HepG2 (cell line): ENCODE data around the gene LYPD3. TPM values are rescaled to one million over a fixed set of nuclear protein-coding genes. Genes with fewer than 3 reads are reported as not detected.
A peak's percentile ranks its signal among the peaks of the same experiment; 100 is the strongest.

ENCODE experiments used
- EHMT2 ChIP-seq: fragments of 200-600 bp; sonication (generic); IDR thresholded peaks from 2 replicates; pipeline ENCODE4 v1.7.0; 2017; ENCODE audit warnings: antibody characterized with exemption, low read depth, low read length, borderline replicate concordance
- HES4 ChIP-seq: sonication (generic); formaldehyde crosslinking; IDR thresholded peaks from 2 replicates; pipeline ENCODE4 v1.9.0; 2021; ENCODE audit warnings: mild to moderate bottlenecking, missing genetic modification reagents, borderline replicate concordance
- HNF4A ChIP-seq: sonication (generic); formaldehyde crosslinking; IDR thresholded peaks from 2 replicates; pipeline ENCODE4 v1.4.0; 2020; ENCODE audit warnings: missing genetic modification reagents
- KDM1A ChIP-seq: IDR thresholded peaks from 2 replicates; pipeline ENCODE4 v1.6.1; 2016; ENCODE audit warnings: missing compliant biosample characterization
- NR2C2 ChIP-seq: sonication (generic); formaldehyde crosslinking; IDR thresholded peaks from 2 replicates; pipeline ENCODE4 v1.4.0; 2020; ENCODE audit warnings: missing genetic modification reagents, mild to moderate bottlenecking, moderate library complexity, borderline replicate concordance
- PAX8 ChIP-seq: sonication (generic); formaldehyde crosslinking; IDR thresholded peaks from 2 replicates; pipeline ENCODE4 v1.8.0; 2022; ENCODE audit warnings: mild to moderate bottlenecking, missing genetic modification reagents, borderline replicate concordance
- RBM39 ChIP-seq: fragments of 200-400 bp; formaldehyde crosslinking; IDR thresholded peaks from one replicate; pipeline ENCODE4 v1.6.1; 2018; ENCODE audit warnings: antibody characterized with exemption, mild to moderate bottlenecking, low read depth, low read length; ENCODE audit not compliant: poor library complexity, severe bottlenecking
- SRY ChIP-seq: sonication (generic); formaldehyde crosslinking; IDR thresholded peaks from 2 replicates; pipeline ENCODE4 v1.8.0; 2022; ENCODE audit warnings: mild to moderate bottlenecking, missing genetic modification reagents
- ZBTB38 ChIP-seq: sonication (generic); formaldehyde crosslinking; IDR thresholded peaks from 2 replicates; pipeline ENCODE4 v1.5.1; 2020; ENCODE audit warnings: mild to moderate bottlenecking, missing genetic modification reagents
- ZFP62 ChIP-seq: sonication (generic); formaldehyde crosslinking; IDR thresholded peaks from 2 replicates; pipeline ENCODE4 v1.4.0; 2020; ENCODE audit warnings: missing genetic modification reagents
- ZMAT3 ChIP-seq: sonication (generic); formaldehyde crosslinking; conservative IDR thresholded peaks from 2 replicates; pipeline ENCODE4 v1.7.0; 2021; ENCODE audit warnings: missing genetic modification reagents
- ZNF124 ChIP-seq: sonication (generic); formaldehyde crosslinking; IDR thresholded peaks from 2 replicates; pipeline ENCODE4 v1.4.0; 2020; ENCODE audit warnings: missing genetic modification reagents
- ZNF224 ChIP-seq: sonication (generic); formaldehyde crosslinking; IDR thresholded peaks from 2 replicates; pipeline ENCODE4 v1.5.0; 2020; ENCODE audit warnings: mild to moderate bottlenecking, missing genetic modification reagents
- ZNF253 ChIP-seq: sonication (generic); formaldehyde crosslinking; IDR thresholded peaks from 2 replicates; pipeline ENCODE4 v1.8.0; 2022; ENCODE audit warnings: mild to moderate bottlenecking, missing genetic modification reagents, borderline replicate concordance
- ZNF292 ChIP-seq: sonication (generic); formaldehyde crosslinking; IDR thresholded peaks from 2 replicates; pipeline ENCODE4 v1.8.1; 2022; ENCODE audit warnings: mild to moderate bottlenecking, low read depth, missing genetic modification reagents, borderline replicate concordance
- polyA plus RNA-seq, 8 experiments: library from polyadenylated mRNA; depleted of rRNA in 3 of 8; stranded (reverse) in 7 of 8; unstranded in 1 of 8; fragments of >200 nt; fragmentation: Illumina TruSeq in 4 of 8; extraction: Trizol in 4 of 8; gene quantifications; 2 replicates each; pipeline versions ENCODE4 v1.2.1 to v1.2.3, GENCODE V29; 2011 to 2016; ENCODE audit warnings: low read depth in 4 of 8, missing spikeins in 1 of 8, mixed read lengths in 1 of 8; ENCODE audit not compliant: insufficient read depth in 1 of 8
- total RNA-seq, 5 experiments: library from RNA; depleted of rRNA; stranded (reverse); fragments of >200 nt; fragmentation: Illumina TruSeq; extraction: Trizol; gene quantifications; 2 replicates each; pipeline ENCODE4 v1.2.3, GENCODE V29; 2016; ENCODE audit warnings: low read depth in 1 of 5
- TF ChIP-seq, protein P1 (sequence below): sonication (generic); formaldehyde crosslinking; IDR thresholded peaks from 2 replicates; pipeline ENCODE4; 2020; ENCODE audit warnings: missing genetic modification reagents, mild to moderate bottlenecking, borderline replicate concordance
- TF ChIP-seq, protein P2 (sequence below): fragments of 450-650 bp; IDR thresholded peaks from 2 replicates; pipeline ENCODE4 v1.6.1; 2016
- TF ChIP-seq, protein P3 (sequence below): IDR thresholded peaks from 2 replicates; pipeline ENCODE4 v1.6.1; 2016; ENCODE audit warnings: missing genetic modification reagents, missing compliant biosample characterization
- TF ChIP-seq, protein P4 (sequence below): sonication (generic); formaldehyde crosslinking; IDR thresholded peaks from 2 replicates; pipeline ENCODE4 v1.4.0; 2020; ENCODE audit warnings: mild to moderate bottlenecking, missing genetic modification reagents
- TF ChIP-seq, protein P5 (sequence below): sonication (generic); formaldehyde crosslinking; IDR thresholded peaks from 2 replicates; pipeline ENCODE4 v1.4.0; 2020; ENCODE audit warnings: missing genetic modification reagents
- TF ChIP-seq, protein P6 (sequence below): sonication (generic); formaldehyde crosslinking; IDR thresholded peaks from 2 replicates; pipeline ENCODE4 v1.5.0; 2020; ENCODE audit warnings: mild to moderate bottlenecking, missing genetic modification reagents

The LYPD3 gene
- total and polyA plus RNA-seq, 2 of the 13 experiments (the other 11 are each of a cell fraction or from before 2014, with no cell fraction given) = 0.51 to 1.5 TPM

DNA sequence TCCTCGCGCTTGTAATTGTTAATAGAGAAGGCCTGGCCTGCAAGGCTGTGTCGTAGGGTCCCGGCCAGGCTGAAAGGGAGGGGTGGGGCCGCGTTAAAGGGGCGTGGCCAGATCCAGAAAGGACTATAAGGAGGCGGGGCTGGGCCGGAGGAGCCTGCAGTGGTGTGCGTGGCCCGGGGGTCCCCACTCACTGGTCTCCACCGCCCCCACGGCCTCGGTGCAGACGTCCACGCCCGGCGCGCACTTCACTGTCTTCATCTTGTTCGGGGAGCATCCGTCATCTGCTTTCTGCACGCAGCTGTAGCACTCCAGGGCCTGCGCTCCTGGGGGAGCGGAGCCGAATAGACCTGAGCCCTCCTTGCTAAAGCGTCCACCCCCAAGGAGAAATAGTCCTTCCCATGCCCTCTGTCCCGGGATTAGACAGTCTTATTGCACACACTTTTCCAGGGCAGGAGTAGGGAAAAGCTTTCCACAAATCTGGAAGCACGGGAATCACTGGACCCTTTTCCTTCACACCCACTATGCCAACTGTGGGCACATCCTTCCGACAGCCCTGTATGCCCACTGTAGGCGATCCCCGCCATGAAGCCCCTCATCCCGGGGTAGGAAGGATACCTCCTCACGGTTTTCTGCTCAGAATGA lies 1.2 kb downstream of the LYPD3 start (continued):
- TF ChIP-seq, protein P1, sequence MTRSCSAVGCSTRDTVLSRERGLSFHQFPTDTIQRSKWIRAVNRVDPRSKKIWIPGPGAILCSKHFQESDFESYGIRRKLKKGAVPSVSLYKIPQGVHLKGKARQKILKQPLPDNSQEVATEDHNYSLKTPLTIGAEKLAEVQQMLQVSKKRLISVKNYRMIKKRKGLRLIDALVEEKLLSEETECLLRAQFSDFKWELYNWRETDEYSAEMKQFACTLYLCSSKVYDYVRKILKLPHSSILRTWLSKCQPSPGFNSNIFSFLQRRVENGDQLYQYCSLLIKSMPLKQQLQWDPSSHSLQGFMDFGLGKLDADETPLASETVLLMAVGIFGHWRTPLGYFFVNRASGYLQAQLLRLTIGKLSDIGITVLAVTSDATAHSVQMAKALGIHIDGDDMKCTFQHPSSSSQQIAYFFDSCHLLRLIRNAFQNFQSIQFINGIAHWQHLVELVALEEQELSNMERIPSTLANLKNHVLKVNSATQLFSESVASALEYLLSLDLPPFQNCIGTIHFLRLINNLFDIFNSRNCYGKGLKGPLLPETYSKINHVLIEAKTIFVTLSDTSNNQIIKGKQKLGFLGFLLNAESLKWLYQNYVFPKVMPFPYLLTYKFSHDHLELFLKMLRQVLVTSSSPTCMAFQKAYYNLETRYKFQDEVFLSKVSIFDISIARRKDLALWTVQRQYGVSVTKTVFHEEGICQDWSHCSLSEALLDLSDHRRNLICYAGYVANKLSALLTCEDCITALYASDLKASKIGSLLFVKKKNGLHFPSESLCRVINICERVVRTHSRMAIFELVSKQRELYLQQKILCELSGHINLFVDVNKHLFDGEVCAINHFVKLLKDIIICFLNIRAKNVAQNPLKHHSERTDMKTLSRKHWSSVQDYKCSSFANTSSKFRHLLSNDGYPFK (CRISPR knock-in tag) = no peak
- TF ChIP-seq ZNF124 (CRISPR knock-in tag) = no peak
- TF ChIP-seq ZBTB38 (CRISPR knock-in tag) = no peak
- no peak for TF ChIP-seq PAX8 (CRISPR knock-in tag)
- no peak for TF ChIP-seq RBM39
- TF ChIP-seq HNF4A (CRISPR knock-in tag) = no peak
- TF ChIP-seq ZNF292 (CRISPR knock-in tag) = no peak
- TF ChIP-seq, protein P2, sequence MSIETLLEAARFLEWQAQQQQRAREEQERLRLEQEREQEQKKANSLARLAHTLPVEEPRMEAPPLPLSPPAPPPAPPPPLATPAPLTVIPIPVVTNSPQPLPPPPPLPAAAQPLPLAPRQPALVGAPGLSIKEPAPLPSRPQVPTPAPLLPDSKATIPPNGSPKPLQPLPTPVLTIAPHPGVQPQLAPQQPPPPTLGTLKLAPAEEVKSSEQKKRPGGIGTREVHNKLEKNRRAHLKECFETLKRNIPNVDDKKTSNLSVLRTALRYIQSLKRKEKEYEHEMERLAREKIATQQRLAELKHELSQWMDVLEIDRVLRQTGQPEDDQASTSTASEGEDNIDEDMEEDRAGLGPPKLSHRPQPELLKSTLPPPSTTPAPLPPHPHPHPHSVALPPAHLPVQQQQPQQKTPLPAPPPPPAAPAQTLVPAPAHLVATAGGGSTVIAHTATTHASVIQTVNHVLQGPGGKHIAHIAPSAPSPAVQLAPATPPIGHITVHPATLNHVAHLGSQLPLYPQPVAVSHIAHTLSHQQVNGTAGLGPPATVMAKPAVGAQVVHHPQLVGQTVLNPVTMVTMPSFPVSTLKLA = no peak
- TF ChIP-seq ZNF224 (CRISPR knock-in tag) = no peak
- TF ChIP-seq, protein P3, sequence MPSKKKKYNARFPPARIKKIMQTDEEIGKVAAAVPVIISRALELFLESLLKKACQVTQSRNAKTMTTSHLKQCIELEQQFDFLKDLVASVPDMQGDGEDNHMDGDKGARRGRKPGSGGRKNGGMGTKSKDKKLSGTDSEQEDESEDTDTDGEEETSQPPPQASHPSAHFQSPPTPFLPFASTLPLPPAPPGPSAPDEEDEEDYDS (CRISPR knock-in tag) = peak; percentile 52; the same call in 1 of the 2 replicates
- no peak for TF ChIP-seq KDM1A (CRISPR knock-in tag)
- TF ChIP-seq, protein P4, sequence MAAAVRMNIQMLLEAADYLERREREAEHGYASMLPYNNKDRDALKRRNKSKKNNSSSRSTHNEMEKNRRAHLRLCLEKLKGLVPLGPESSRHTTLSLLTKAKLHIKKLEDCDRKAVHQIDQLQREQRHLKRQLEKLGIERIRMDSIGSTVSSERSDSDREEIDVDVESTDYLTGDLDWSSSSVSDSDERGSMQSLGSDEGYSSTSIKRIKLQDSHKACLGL (CRISPR knock-in tag) = no peak
- no peak for TF ChIP-seq SRY (CRISPR knock-in tag)
- no peak for TF ChIP-seq EHMT2
- TF ChIP-seq, protein P5, sequence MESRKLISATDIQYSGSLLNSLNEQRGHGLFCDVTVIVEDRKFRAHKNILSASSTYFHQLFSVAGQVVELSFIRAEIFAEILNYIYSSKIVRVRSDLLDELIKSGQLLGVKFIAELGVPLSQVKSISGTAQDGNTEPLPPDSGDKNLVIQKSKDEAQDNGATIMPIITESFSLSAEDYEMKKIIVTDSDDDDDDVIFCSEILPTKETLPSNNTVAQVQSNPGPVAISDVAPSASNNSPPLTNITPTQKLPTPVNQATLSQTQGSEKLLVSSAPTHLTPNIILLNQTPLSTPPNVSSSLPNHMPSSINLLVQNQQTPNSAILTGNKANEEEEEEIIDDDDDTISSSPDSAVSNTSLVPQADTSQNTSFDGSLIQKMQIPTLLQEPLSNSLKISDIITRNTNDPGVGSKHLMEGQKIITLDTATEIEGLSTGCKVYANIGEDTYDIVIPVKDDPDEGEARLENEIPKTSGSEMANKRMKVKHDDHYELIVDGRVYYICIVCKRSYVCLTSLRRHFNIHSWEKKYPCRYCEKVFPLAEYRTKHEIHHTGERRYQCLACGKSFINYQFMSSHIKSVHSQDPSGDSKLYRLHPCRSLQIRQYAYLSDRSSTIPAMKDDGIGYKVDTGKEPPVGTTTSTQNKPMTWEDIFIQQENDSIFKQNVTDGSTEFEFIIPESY (CRISPR knock-in tag) = no peak
- no peak for TF ChIP-seq ZFP62 (CRISPR knock-in tag)
- TF ChIP-seq, protein P6, sequence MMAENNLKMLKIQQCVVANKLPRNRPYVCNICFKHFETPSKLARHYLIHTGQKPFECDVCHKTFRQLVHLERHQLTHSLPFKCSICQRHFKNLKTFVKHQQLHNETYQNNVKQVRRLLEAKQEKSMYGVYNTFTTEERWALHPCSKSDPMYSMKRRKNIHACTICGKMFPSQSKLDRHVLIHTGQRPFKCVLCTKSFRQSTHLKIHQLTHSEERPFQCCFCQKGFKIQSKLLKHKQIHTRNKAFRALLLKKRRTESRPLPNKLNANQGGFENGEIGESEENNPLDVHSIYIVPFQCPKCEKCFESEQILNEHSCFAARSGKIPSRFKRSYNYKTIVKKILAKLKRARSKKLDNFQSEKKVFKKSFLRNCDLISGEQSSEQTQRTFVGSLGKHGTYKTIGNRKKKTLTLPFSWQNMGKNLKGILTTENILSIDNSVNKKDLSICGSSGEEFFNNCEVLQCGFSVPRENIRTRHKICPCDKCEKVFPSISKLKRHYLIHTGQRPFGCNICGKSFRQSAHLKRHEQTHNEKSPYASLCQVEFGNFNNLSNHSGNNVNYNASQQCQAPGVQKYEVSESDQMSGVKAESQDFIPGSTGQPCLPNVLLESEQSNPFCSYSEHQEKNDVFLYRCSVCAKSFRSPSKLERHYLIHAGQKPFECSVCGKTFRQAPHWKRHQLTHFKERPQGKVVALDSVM (CRISPR knock-in tag) = no peak
- TF ChIP-seq NR2C2 (CRISPR knock-in tag) = no peak
- peak; percentile 0; the same call in 1 of the 2 replicates for TF ChIP-seq HES4
- no peak for TF ChIP-seq ZMAT3 (CRISPR knock-in tag)
- no peak for TF ChIP-seq ZNF253
